ENCODE measurements around the gene TMEM233. TPM values are rescaled to one million over a fixed set of nuclear protein-coding genes. Genes with fewer than 3 reads are reported as not detected.
A peak's percentile ranks its signal among the peaks of the same experiment; 100 is the strongest.

The TMEM233 gene
- total and polyA plus RNA-seq, 8 donors, result 0.10 to 0.92 (median 0.22) TPM; not detected in 4

DNA sequence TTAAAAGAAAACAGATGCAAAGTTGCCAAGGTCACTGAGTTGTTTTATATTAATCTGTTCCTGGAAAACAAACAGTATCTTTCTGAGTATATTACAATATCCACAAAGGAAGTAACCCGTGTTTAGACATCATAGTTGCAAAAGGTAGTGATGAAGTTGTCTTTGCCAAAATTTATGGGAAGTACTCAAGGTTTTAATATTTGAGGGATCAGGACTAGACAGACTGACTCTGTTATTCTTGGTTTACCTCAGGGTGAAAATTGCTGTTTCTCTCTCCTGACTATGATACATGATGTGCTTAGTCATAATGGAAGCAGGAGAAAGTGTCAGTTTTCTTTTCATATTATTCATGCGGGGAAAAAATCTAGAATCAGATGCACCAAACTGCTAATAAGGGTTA is 28.3 kb downstream of the TMEM233 start:
- 33 to 41% (median 35%) methylated on average over 2 of the region's 2 CpGs for WGBS, 5 donors
- Histone ChIP-seq H3K27ac (no peak overlapping the region), H3K4me3 (no peak overlapping the region), H3K27me3 (peaks cover 0 to 7% (median 0%) of the 10 kb centered on the region in 3 donors), H3K9me3 (no peaks in the 10 kb centered on the region), H3K4me1 (no peaks in the 10 kb centered on the region), H3K36me3 (no peaks in the 10 kb centered on the region)
- no peak for DNase-seq
- intact Hi-C loops (cut with DNase I; ENCODE audit: low total_unique reads), result no loop called here
- TF ChIP-seq, protein P1, sequence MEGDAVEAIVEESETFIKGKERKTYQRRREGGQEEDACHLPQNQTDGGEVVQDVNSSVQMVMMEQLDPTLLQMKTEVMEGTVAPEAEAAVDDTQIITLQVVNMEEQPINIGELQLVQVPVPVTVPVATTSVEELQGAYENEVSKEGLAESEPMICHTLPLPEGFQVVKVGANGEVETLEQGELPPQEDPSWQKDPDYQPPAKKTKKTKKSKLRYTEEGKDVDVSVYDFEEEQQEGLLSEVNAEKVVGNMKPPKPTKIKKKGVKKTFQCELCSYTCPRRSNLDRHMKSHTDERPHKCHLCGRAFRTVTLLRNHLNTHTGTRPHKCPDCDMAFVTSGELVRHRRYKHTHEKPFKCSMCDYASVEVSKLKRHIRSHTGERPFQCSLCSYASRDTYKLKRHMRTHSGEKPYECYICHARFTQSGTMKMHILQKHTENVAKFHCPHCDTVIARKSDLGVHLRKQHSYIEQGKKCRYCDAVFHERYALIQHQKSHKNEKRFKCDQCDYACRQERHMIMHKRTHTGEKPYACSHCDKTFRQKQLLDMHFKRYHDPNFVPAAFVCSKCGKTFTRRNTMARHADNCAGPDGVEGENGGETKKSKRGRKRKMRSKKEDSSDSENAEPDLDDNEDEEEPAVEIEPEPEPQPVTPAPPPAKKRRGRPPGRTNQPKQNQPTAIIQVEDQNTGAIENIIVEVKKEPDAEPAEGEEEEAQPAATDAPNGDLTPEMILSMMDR (IDR thresholded peaks at IDR 0.05), result no peak
- TF ChIP-seq POLR2AphosphoS5 (IDR thresholded peaks at IDR 0.05) (no peak), EP300 (IDR thresholded peaks at IDR 0.05) (no peak), POLR2A (IDR thresholded peaks at IDR 0.05) (no peak)

DNA sequence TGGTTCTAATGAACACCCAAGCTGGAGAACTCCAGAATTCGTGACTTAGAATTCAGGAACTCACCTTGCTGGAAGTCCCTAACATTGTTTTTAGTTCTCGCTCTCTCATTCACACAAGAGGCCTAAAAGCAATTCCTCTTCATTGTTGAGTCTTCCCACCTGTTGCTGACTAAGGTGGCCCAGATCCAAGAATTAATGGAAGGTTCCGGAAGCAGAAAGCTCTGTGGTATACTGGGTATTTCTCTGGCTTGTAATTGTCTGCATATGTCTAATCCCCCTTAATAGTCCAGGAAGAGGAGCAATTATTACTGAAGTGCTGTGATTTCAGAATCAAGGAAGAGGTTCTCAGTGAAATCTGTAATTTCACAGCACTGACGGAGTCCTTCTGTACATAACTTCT is 31.4 kb downstream of the TMEM233 start:
- no peak for TF ChIP-seq EP300 (IDR thresholded peaks at IDR 0.05)
- WGBS, 5 donors, result 54 to 76% (median 64%) methylated on average over 4 of the region's 4 CpGs
- Histone ChIP-seq H3K9me3 (no peaks in the 10 kb centered on the region), H3K4me1 (no peaks in the 10 kb centered on the region), H3K4me3 (no peak overlapping the region), H3K36me3 (no peaks in the 10 kb centered on the region), H3K27ac (no peak overlapping the region), H3K27me3 (peaks cover 0 to 7% (median 0%) of the 10 kb centered on the region in 3 donors)
- peak in 1 of 2 donors; percentile 23 for DNase-seq
- intact Hi-C loops (cut with DNase I; ENCODE audit: low total_unique reads), result no loop called here

DNA sequence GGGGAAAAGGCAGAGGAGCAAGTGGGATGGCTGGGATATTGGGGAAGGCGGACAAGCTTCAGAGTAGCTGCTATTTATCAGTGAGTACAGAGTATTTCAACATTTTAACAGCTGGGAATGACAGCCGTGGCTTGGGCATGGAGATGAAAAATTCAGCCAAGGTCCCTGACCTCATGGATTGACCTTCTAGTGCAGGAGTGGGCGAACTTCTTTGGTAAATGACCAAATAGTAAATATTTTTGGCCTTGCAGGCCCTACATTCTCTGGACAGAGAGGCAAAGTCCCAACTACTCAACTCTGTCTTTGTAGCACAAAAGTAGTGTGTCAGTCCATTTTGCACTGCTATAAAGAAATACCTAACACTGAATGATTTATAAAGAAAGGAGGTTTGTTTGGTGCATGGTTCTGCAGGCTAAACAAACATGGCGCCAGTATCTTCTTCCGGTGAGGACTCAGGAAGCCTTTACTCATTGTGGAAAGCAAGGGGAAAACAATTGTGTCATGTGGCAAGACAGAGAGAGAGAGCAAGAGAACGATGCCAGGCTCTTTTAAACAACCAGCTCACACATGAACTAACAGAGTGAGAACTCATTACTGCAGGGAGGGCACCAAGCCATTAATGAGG is 33.6 kb downstream of the TMEM233 start:
- Histone ChIP-seq H3K4me1 (no peaks in the 10 kb centered on the region), H3K27ac (no peak overlapping the region), H3K27me3 (peaks cover 0 to 7% (median 0%) of the 10 kb centered on the region in 3 donors), H3K4me3 (no peak overlapping the region), H3K36me3 (no peaks in the 10 kb centered on the region), H3K9me3 (no peaks in the 10 kb centered on the region)
- WGBS, 5 donors, result 53 to 71% (median 69%) methylated on average over 6 of the region's 6 CpGs
- TF ChIP-seq POLR2AphosphoS5 (IDR thresholded peaks at IDR 0.05) (no peak), POLR2A (IDR thresholded peaks at IDR 0.05) (no peak)
- DNase-seq, result no peak
- intact Hi-C loops (cut with DNase I; ENCODE audit: low total_unique reads), result no loop called here

DNA sequence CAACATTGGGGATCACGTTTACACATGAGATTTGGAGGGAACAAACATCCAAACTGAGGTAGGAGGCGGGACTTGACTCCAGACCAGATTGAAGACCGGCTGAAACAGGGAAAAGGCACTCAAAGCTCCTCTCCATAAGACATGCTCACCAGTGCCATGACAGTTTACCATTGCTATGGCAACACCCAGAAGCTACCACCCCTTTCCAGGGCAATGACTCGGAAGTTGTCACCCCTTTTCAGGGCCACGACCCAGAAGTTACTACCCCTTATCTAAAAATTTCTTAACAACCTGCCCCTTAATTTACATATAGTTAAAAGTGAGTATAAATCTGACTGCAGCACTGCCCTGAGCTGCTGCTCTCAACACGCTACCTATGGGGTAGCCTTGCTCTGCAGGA is 34.1 kb downstream of the TMEM233 start:
- Histone ChIP-seq H3K27ac (no peak overlapping the region), H3K27me3 (peaks cover 0 to 7% (median 0%) of the 10 kb centered on the region in 3 donors), H3K36me3 (no peaks in the 10 kb centered on the region), H3K4me1 (no peaks in the 10 kb centered on the region), H3K4me3 (no peak overlapping the region), H3K9me3 (no peaks in the 10 kb centered on the region)
- DNase-seq, result no peak
- TF ChIP-seq POLR2AphosphoS5 (IDR thresholded peaks at IDR 0.05), result no peak
- TF ChIP-seq, protein P1 (IDR thresholded peaks at IDR 0.05), result no peak
- no peak for TF ChIP-seq EP300 (IDR thresholded peaks at IDR 0.05)
- TF ChIP-seq POLR2A (IDR thresholded peaks at IDR 0.05), result no peak
- 70 to 86% (median 73%) methylated on average over 5 to 6 of the region's 6 CpGs for WGBS, 5 donors
- intact Hi-C loops (cut with DNase I; ENCODE audit: low total_unique reads), result no loop called here

DNA sequence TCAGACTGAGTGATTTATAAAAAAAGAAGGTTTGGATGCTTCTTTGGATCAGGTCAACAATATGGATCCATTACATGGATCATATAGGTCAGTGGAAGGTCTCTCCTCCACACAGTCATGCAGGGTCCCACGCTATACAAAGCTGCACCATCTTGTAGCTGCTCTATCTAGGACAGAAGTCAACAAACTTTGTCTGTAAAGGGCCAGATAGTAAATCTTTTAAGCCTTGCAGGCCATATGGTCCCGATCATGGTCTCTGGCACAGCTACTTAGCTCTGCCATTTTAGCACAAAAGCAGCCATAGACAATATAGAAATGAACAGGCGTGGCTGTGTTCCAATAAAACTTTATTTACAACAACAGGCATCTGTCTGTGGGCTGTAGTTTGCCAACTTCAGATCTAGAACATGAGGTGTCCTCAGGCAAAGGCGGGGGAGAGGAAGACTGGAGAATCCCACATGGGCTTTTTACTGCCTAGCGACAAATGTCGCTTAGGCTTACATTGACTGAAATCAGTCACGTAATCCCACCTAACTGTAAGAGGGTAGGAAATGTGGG is 36.7 kb downstream of the TMEM233 start:
- 84 to 91% (median 88%) methylated on average over 7 of the region's 7 CpGs for WGBS, 5 donors
- H3K9me3 ChIP-seq, result no peaks in the 10 kb centered on the region
- intact Hi-C loops (cut with DNase I; ENCODE audit: low total_unique reads), result no loop called here
- no peak for TF ChIP-seq POLR2A (IDR thresholded peaks at IDR 0.05)
- no peak for TF ChIP-seq POLR2AphosphoS5 (IDR thresholded peaks at IDR 0.05)
- TF ChIP-seq, protein P1 (IDR thresholded peaks at IDR 0.05), result no peak
- no peak for TF ChIP-seq EP300 (IDR thresholded peaks at IDR 0.05)
- no peak for DNase-seq
- H3K36me3 ChIP-seq, result no peaks in the 10 kb centered on the region
- H3K4me1 ChIP-seq, result no peaks in the 10 kb centered on the region
- H3K27me3 ChIP-seq, result no peaks in the 10 kb centered on the region
- no peak overlapping the region for H3K4me3 ChIP-seq
- H3K27ac ChIP-seq, result no peak overlapping the region
